ENCODE measurements around the gene CYB5A. TPM values are rescaled to one million over a fixed set of nuclear protein-coding genes. Genes with fewer than 3 reads are reported as not detected.

The CYB5A gene
- total RNA-seq, 1 donor from 2014 or later = 37.0 TPM

GRCh38 chr18:74204526-74205152 lies 87.1 kb downstream of the CYB5A start:
- no peak for DNase-seq

- DNase-seq = no peak
These were observed 88.0 kb downstream of the CYB5A start for GRCh38 chr18:74203811-74204210.

Small RNA genes within 50 kb of the gene (small RNA-seq; reads per million reads assigned to genes)
- gene RN7SL551P (ENCODE audit: low replicate concordance) = not detected

Other genes starting within 250 kb of the CYB5A start
- gene FBXO15, start 144.1 kb downstream of the CYB5A start, total RNA-seq = 0.21 TPM
- gene TIMM21, start 143.4 kb downstream of the CYB5A start, total RNA-seq = 52.0 TPM
- not detected for gene C18orf63, start 23.9 kb upstream of the CYB5A start, total RNA-seq
- 7.9 TPM for gene DIPK1C, start 165.3 kb upstream of the CYB5A start, total RNA-seq
- gene CNDP2, start 204.4 kb upstream of the CYB5A start, total RNA-seq = 50.6 TPM
- gene CNDP1, start 242.5 kb upstream of the CYB5A start, total RNA-seq = not detected

All from tongue (tissue), 3 donors.